ENCODE data around the gene SLC2A6.

DNA sequence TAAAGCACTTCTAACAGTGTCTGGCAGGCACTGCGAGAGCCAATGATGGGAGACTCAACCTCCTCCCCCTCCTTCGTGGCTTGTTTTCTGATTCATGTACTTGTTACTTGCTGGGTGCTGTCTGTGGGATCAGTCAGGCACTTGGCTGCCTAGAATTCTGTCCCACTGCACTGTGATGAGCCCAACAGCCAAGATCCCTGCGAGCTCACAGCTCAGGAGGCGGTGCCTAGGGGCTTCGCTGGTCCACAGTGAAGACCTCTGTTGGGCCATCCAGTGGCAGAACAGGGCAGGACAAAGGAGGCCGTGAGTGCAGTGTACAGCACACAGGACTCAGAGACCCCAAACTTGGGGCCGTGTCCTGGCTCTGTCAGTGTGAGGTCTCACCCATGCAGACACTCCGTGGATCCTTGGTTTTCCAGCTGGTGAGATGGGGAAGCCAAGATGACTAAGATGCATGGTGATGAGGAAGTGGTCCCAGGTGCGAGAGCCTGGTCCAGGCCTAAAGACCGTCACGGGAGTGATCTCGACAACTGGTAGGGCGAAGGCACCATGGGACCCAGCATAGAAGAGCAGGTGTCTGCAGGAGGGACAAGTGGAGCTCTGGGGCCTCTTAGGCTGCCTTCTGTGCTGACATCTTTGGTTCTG, 26.4 kb upstream of the SLC2A6 start:
- TF ChIP-seq, protein P1, sequence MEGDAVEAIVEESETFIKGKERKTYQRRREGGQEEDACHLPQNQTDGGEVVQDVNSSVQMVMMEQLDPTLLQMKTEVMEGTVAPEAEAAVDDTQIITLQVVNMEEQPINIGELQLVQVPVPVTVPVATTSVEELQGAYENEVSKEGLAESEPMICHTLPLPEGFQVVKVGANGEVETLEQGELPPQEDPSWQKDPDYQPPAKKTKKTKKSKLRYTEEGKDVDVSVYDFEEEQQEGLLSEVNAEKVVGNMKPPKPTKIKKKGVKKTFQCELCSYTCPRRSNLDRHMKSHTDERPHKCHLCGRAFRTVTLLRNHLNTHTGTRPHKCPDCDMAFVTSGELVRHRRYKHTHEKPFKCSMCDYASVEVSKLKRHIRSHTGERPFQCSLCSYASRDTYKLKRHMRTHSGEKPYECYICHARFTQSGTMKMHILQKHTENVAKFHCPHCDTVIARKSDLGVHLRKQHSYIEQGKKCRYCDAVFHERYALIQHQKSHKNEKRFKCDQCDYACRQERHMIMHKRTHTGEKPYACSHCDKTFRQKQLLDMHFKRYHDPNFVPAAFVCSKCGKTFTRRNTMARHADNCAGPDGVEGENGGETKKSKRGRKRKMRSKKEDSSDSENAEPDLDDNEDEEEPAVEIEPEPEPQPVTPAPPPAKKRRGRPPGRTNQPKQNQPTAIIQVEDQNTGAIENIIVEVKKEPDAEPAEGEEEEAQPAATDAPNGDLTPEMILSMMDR (IDR thresholded peaks at IDR 0.05; ENCODE audit: insufficient read depth, low read length) = no peak
- TF ChIP-seq, protein P2, sequence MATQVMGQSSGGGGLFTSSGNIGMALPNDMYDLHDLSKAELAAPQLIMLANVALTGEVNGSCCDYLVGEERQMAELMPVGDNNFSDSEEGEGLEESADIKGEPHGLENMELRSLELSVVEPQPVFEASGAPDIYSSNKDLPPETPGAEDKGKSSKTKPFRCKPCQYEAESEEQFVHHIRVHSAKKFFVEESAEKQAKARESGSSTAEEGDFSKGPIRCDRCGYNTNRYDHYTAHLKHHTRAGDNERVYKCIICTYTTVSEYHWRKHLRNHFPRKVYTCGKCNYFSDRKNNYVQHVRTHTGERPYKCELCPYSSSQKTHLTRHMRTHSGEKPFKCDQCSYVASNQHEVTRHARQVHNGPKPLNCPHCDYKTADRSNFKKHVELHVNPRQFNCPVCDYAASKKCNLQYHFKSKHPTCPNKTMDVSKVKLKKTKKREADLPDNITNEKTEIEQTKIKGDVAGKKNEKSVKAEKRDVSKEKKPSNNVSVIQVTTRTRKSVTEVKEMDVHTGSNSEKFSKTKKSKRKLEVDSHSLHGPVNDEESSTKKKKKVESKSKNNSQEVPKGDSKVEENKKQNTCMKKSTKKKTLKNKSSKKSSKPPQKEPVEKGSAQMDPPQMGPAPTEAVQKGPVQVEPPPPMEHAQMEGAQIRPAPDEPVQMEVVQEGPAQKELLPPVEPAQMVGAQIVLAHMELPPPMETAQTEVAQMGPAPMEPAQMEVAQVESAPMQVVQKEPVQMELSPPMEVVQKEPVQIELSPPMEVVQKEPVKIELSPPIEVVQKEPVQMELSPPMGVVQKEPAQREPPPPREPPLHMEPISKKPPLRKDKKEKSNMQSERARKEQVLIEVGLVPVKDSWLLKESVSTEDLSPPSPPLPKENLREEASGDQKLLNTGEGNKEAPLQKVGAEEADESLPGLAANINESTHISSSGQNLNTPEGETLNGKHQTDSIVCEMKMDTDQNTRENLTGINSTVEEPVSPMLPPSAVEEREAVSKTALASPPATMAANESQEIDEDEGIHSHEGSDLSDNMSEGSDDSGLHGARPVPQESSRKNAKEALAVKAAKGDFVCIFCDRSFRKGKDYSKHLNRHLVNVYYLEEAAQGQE (IDR thresholded peaks at IDR 0.05; ENCODE audit: insufficient replicate concordance, low read depth) = no peak

Data from HL-60 (cell line).